T-helper 2 cell (primary cell): ENCODE results near the gene PARP4.
"Not testable (repeated sequence)": the region's sequence is repeated elsewhere in the genome, so short reads cannot be mapped to it uniquely, and the experiment has no call there.

Source experiments
- DNase-seq, 5 experiments: peaks; one replicate each; pipeline versions ENCODE4 v3.0.0 to v3.0.0-alpha.2; 2012 to 2022

The PARP4 gene

GRCh38 chr13:24505756-24506155 is 6.8 kb downstream of the PARP4 start:
- DNase-seq = no peak

- DNase-seq = no peak
These were observed 7.3 kb downstream of the PARP4 start for GRCh38 chr13:24505256-24505655.

- DNase-seq = no peak
These were observed 9.2 kb downstream of the PARP4 start for GRCh38 chr13:24503379-24503696.

GRCh38 chr13:24502533-24503378 is 9.8 kb downstream of the PARP4 start:
- DNase-seq = no peak

- peak in 1 of 5 experiments; percentile 15 for DNase-seq
These were observed 11.6 kb downstream of the PARP4 start for GRCh38 chr13:24500977-24501376.

GRCh38 chr13:24497742-24498141 is 14.8 kb downstream of the PARP4 start:
- no peak for DNase-seq

GRCh38 chr13:24496295-24496694 is 16.3 kb downstream of the PARP4 start:
- DNase-seq = not testable (repeated sequence)

GRCh38 chr13:24495151-24495729 is 17.3 kb downstream of the PARP4 start:
- DNase-seq = no peak

GRCh38 chr13:24493356-24493755 is 19.2 kb downstream of the PARP4 start:
- DNase-seq = no peak

GRCh38 chr13:24491845-24492244 is 20.7 kb downstream of the PARP4 start:
- no peak for DNase-seq

- no peak for DNase-seq
These were observed 22.9 kb downstream of the PARP4 start for GRCh38 chr13:24489721-24490120.

GRCh38 chr13:24488092-24488491 is 24.5 kb downstream of the PARP4 start:
- not testable (repeated sequence) for DNase-seq

GRCh38 chr13:24486017-24486657 is 26.4 kb downstream of the PARP4 start:
- not testable (repeated sequence) for DNase-seq

GRCh38 chr13:24473686-24474085 is 38.9 kb downstream of the PARP4 start:
- no peak for DNase-seq

GRCh38 chr13:24472129-24472528 is 40.4 kb downstream of the PARP4 start:
- not testable (repeated sequence) for DNase-seq

GRCh38 chr13:24463078-24463477 is 49.5 kb downstream of the PARP4 start:
- no peak for DNase-seq

- no peak for DNase-seq
These were observed 52.3 kb downstream of the PARP4 start for GRCh38 chr13:24460256-24460655.

- DNase-seq = no peak
These were observed 52.9 kb downstream of the PARP4 start for GRCh38 chr13:24459726-24460125.

GRCh38 chr13:24459234-24459633 is 53.3 kb downstream of the PARP4 start:
- peak in 1 of 5 experiments; percentile 85 for DNase-seq

GRCh38 chr13:24458736-24459135 is 53.8 kb downstream of the PARP4 start:
- peak in 1 of 5 experiments; percentile 17 for DNase-seq

- no peak for DNase-seq
These were observed 56.2 kb downstream of the PARP4 start for GRCh38 chr13:24456396-24456795.

GRCh38 chr13:24454056-24454455 is 58.5 kb downstream of the PARP4 start:
- no peak for DNase-seq

- DNase-seq = no peak
These were observed 60.5 kb downstream of the PARP4 start for GRCh38 chr13:24452044-24452443.

- DNase-seq = no peak
These were observed 62.0 kb downstream of the PARP4 start for GRCh38 chr13:24450530-24450929.
